Astrocyte (in vitro differentiated cells and primary cell): Measurements from ENCODE around the gene KIRREL3.

Source experiments
- CTCF ChIP-seq: IDR thresholded peaks from 2 replicates; pipeline ENCODE4 v1.5.1; 2011; ENCODE audit warnings: low read depth, mild to moderate bottlenecking, inconsistent platforms, low read length, moderate library complexity; ENCODE audit not compliant: insufficient read depth
- EZH2 ChIP-seq: IDR thresholded peaks from 2 replicates; pipeline ENCODE4 v1.6.1; 2012; ENCODE audit warnings: mild to moderate bottlenecking, low read length, inconsistent platforms; ENCODE audit not compliant: insufficient read depth

- TF ChIP-seq CTCF: no peak
- no peak for TF ChIP-seq EZH2
Measured at GRCh38 chr11:126433244-126433846, 567.2 kb downstream of the KIRREL3 start.
